NCI-H345 (cell line): ENCODE results near the gene SH3D19.
"Not testable (repeated sequence)": the region's sequence is repeated elsewhere in the genome, so short reads cannot be mapped to it uniquely, and the experiment has no call there.

Source experiments
- DNase-seq: peaks from one replicate; lab custom pipeline; 2025; lab: John Stamatoyannopoulos, UW

Gene SH3D19

GRCh38 chr4:151321586-151321985, 3.8 kb downstream of the SH3D19 start:
- DNase-seq: no peak

- DNase-seq: no peak
Observed at GRCh38 chr4:151319490-151319889, 5.9 kb downstream of the SH3D19 start.

- no peak for DNase-seq
Observed at GRCh38 chr4:151318307-151319006, 6.9 kb downstream of the SH3D19 start.

GRCh38 chr4:151316645-151317044, 8.8 kb downstream of the SH3D19 start:
- no peak for DNase-seq

GRCh38 chr4:151315212-151315886, 10.1 kb downstream of the SH3D19 start:
- DNase-seq: no peak

- DNase-seq: no peak
Observed at GRCh38 chr4:151314479-151314878, 10.9 kb downstream of the SH3D19 start.

- no peak for DNase-seq
Observed at GRCh38 chr4:151314010-151314355, 11.4 kb downstream of the SH3D19 start.

GRCh38 chr4:151313306-151314009, 11.9 kb downstream of the SH3D19 start:
- DNase-seq: no peak

- no peak for DNase-seq
Observed at GRCh38 chr4:151310124-151310728, 15.2 kb downstream of the SH3D19 start.

GRCh38 chr4:151304755-151305154, 20.6 kb downstream of the SH3D19 start:
- DNase-seq: no peak

GRCh38 chr4:151304226-151304625, 21.2 kb downstream of the SH3D19 start:
- DNase-seq: no peak

GRCh38 chr4:151302432-151302831, 23.0 kb downstream of the SH3D19 start:
- DNase-seq: no peak

- no peak for DNase-seq
Observed at GRCh38 chr4:151297170-151297569, 28.2 kb downstream of the SH3D19 start.

- peak; percentile 2 for DNase-seq
Observed at GRCh38 chr4:151296227-151296626, 29.2 kb downstream of the SH3D19 start.

- DNase-seq: no peak
Observed at GRCh38 chr4:151294833-151295496, 30.4 kb downstream of the SH3D19 start.

GRCh38 chr4:151292038-151292437, 33.4 kb downstream of the SH3D19 start:
- DNase-seq: no peak

- no peak for DNase-seq
Observed at GRCh38 chr4:151291485-151291884, 33.9 kb downstream of the SH3D19 start.

- no peak for DNase-seq
Observed at GRCh38 chr4:151287409-151287808, 38.0 kb downstream of the SH3D19 start.

GRCh38 chr4:151284534-151285245, 40.7 kb downstream of the SH3D19 start:
- DNase-seq: no peak

GRCh38 chr4:151276787-151277562, 48.4 kb downstream of the SH3D19 start, which contains the start of gene PRSS48:
Gene PRSS48 (plus strand): TSS chr4:151277161. CDS start chr4:151277173, 12 bp downstream.
- peak; percentile 5 for DNase-seq

GRCh38 chr4:151268905-151269304, 56.5 kb downstream of the SH3D19 start:
- DNase-seq: not testable (repeated sequence)
